Thyroid gland (tissue), 4 donors: ENCODE results near the gene ARHGEF11. TPM values are rescaled to one million over a fixed set of nuclear protein-coding genes. Genes with fewer than 3 reads are reported as not detected.

Experiments
- DNase-seq, 2 donors: peaks; one replicate each; pipeline ENCODE4 v3.0.0-alpha.2; 2019
- H3K27ac ChIP-seq, 3 donors: fragments of 200-600 bp; sonication (generic); 1 replicate in 2 of 3; 2 replicates in 1 of 3; pipeline ENCODE4 v1.5.1; 2016 to 2019; ENCODE audit warnings: mild to moderate bottlenecking in 1 of 3, moderate library complexity in 1 of 3
- H3K27me3 ChIP-seq: fragments of 200-600 bp; sonication (generic); one replicate; pipeline ENCODE4 v1.5.1; 2019
- H3K36me3 ChIP-seq, 2 donors: fragments of 200-600 bp; sonication (generic); one replicate each; pipeline ENCODE4 v1.5.1; 2016 to 2019
- H3K4me1 ChIP-seq, 2 donors: fragments of 200-600 bp; sonication (generic); one replicate each; pipeline ENCODE4 v1.5.1; 2017 to 2019
- H3K4me3 ChIP-seq, 3 donors: fragments of 200-600 bp; sonication (generic); replicated peaks in 1 of 3; 1 replicate in 2 of 3; 2 replicates in 1 of 3; pipeline ENCODE4 v1.5.1; 2016; ENCODE audit warnings: mild to moderate bottlenecking in 1 of 3
- H3K9me3 ChIP-seq: fragments of 200-600 bp; sonication (generic); one replicate; pipeline ENCODE4 v1.5.1; 2017
- CTCF ChIP-seq, 6 experiments: fragments of 200-600 bp in 3 of 6; fragments of 450-650 bp in 3 of 6; sonication (generic) in 3 of 6; IDR thresholded peaks; one replicate each; pipeline ENCODE4 v1.5.1; 2016 to 2019; ENCODE audit warnings: antibody characterized with exemption in 6 of 6, mild to moderate bottlenecking in 2 of 6, inconsistent platforms in 1 of 6, moderate library complexity in 1 of 6
- POLR2A ChIP-seq, 2 donors: fragments of 450-650 bp; IDR thresholded peaks; one replicate each; pipeline ENCODE4 v1.6.1; 2017; ENCODE audit warnings: antibody characterized with exemption in 2 of 2, mild to moderate bottlenecking in 2 of 2, moderate library complexity in 1 of 2
- WGBS, 2 donors: methylation state at CpG; one replicate each; pipeline ENCODE4 v1.1.5; 2017; 5-methylcytosine and 5-hydroxymethylcytosine counted together
- intact Hi-C: fragments of 100-400 bp; cut with DNase I; formaldehyde crosslinking; loops from one replicate; pipeline ENCODE4 v1.15.1; 2023
- total RNA-seq, 4 donors: library from RNA; depleted of rRNA; stranded (reverse); fragments of >200 nt; gene quantifications; one replicate each; pipeline ENCODE4 v1.2.3, GENCODE V29; 2016

ARHGEF11 gene
- total RNA-seq, 4 donors from 2014 or later = 31.2 to 56.2 (median 47.4) TPM

- Histone ChIP-seq H3K9me3 (no peaks in the 10 kb centered on the region), H3K4me3 (no peak overlapping the region), H3K36me3 (no peaks in the 10 kb centered on the region), H3K27ac (no peak overlapping the region), H3K27me3 (peaks cover 3% of the 10 kb centered on the region), H3K4me1 (peaks cover 5 to 14% of the 10 kb centered on the region in 2 donors)
- DNase-seq = peak; percentile 82 to 85
- TF ChIP-seq CTCF (IDR thresholded peaks at IDR 0.05) (peak; percentile 24 to 84 (median 68)), POLR2A (IDR thresholded peaks at IDR 0.05) (no peak)
- 45 to 46% methylated on average over 8 of the region's 8 CpGs for WGBS, 2 donors
- intact Hi-C loops = loop anchor here (2.0 to 10.0 kb wide), 2 partner anchors 35 to 205 kb away; no protein-coding TSS in a partner anchor
Observed at GRCh38 chr1:156889802-156890580, 155.6 kb downstream of the ARHGEF11 start.

GRCh38 chr1:156887734-156888133, 157.8 kb downstream of the ARHGEF11 start:
- 52 to 53% methylated on average over 6 of the region's 6 CpGs for whole genome bisulfite sequencing, 2 donors

GRCh38 chr1:156887317-156887716, 158.2 kb downstream of the ARHGEF11 start:
- intact Hi-C loops = loop anchor here (10.0 kb wide), 1 partner anchor 203 kb away; no protein-coding TSS in a partner anchor
- no peak overlapping the region for H3K4me3 ChIP-seq
- no peaks in the 10 kb centered on the region for H3K27me3 ChIP-seq
- H3K36me3 ChIP-seq = no peaks in the 10 kb centered on the region
- H3K9me3 ChIP-seq = no peaks in the 10 kb centered on the region
- WGBS, 2 donors = 24 to 33% methylated on average over 3 of the region's 3 CpGs
- no peak for TF ChIP-seq POLR2A (IDR thresholded peaks at IDR 0.05)
- no peak for TF ChIP-seq CTCF (IDR thresholded peaks at IDR 0.05)
- peaks cover 0 to 4% of the 10 kb centered on the region in 2 donors for H3K4me1 ChIP-seq
- no peak for DNase-seq
- no peak overlapping the region for H3K27ac ChIP-seq

More at GRCh38 chr1:156887734-156888133, 157.8 kb downstream of the ARHGEF11 start:
- TF ChIP-seq POLR2A (IDR thresholded peaks at IDR 0.05) (no peak), CTCF (IDR thresholded peaks at IDR 0.05) (no peak)
- intact Hi-C loops = loop anchor here (10.0 kb wide), 1 partner anchor 203 kb away; no protein-coding TSS in a partner anchor
- H3K4me1 ChIP-seq = peaks cover under 1 to 8% of the 10 kb centered on the region in 2 donors
- H3K27me3 ChIP-seq = no peaks in the 10 kb centered on the region
- no peak overlapping the region for H3K4me3 ChIP-seq
- DNase-seq = no peak
- H3K27ac ChIP-seq = no peak overlapping the region
- H3K9me3 ChIP-seq = no peaks in the 10 kb centered on the region
- no peaks in the 10 kb centered on the region for H3K36me3 ChIP-seq

- 40% methylated on average over 5 to 6 of the region's 6 CpGs for WGBS, 2 donors
- no peaks in the 10 kb centered on the region for H3K9me3 ChIP-seq
- no peak for TF ChIP-seq POLR2A (IDR thresholded peaks at IDR 0.05)
- TF ChIP-seq CTCF (IDR thresholded peaks at IDR 0.05) = no peak
- no peaks in the 10 kb centered on the region for H3K36me3 ChIP-seq
- no peaks in the 10 kb centered on the region for H3K27me3 ChIP-seq
- intact Hi-C loops = loop anchor here (10.0 kb wide), 1 partner anchor 202 kb away; no protein-coding TSS in a partner anchor
- no peak overlapping the region for H3K4me3 ChIP-seq
- H3K27ac ChIP-seq = no peak overlapping the region
- no peak for DNase-seq
- no peaks in the 10 kb centered on the region for H3K4me1 ChIP-seq
Observed at GRCh38 chr1:156886583-156887281, 158.8 kb downstream of the ARHGEF11 start.
